ENCODE data around the gene CARD8. TPM values are rescaled to one million over a fixed set of nuclear protein-coding genes. Genes with fewer than 3 reads are reported as not detected.

The CARD8 gene
- total RNA-seq: 10 to 100 TPM; 33.7 to 54.0 (median 38.8) TPM

- DNase-seq (ENCODE audit: low spot score in 2 of 2): peak; percentile 35 to 75
- Histone ChIP-seq H3K4me1 (peaks cover 0 to 47% (median 12%) of the 10 kb centered on the region in 4 donors), H3K9me3 (no peaks in the 10 kb centered on the region), H3K36me3 (no peaks in the 10 kb centered on the region), H3K27ac (peak within 1 kb of the TSS; percentile 69 to 96 (median 92)), H3K4me3 (peak within 1 kb of the TSS; percentile 50 to 77 (median 61)), H3K27me3 (no peaks in the 10 kb centered on the region)
- TF ChIP-seq POLR2A (IDR thresholded peaks at IDR 0.05) (peak in 1 of 2 donors; percentile 46), CTCF (IDR thresholded peaks at IDR 0.05) (peak in 2 of 5 experiments; percentile 29 to 36), EP300 (IDR thresholded peaks at IDR 0.05) (peak in 1 of 2 donors; percentile 77)
- 8% methylated on average over 15 of the region's 15 CpGs for WGBS, 2 donors
These were observed at the start of gene CARD8 for GRCh38 chr19:48255376-48256303. Gene CARD8, minus strand, starts transcription at chr19:48255912. Its CDS starts 14,892 bp downstream, at chr19:48241020.

- no peak for DNase-seq (ENCODE audit: low spot score in 2 of 2)
- TF ChIP-seq CTCF (IDR thresholded peaks at IDR 0.05) (no peak), EP300 (IDR thresholded peaks at IDR 0.05) (no peak), POLR2A (IDR thresholded peaks at IDR 0.05) (no peak)
- Histone ChIP-seq H3K4me3 (no peak overlapping the region), H3K9me3 (no peaks in the 10 kb centered on the region), H3K27me3 (no peaks in the 10 kb centered on the region), H3K27ac (no peak overlapping the region), H3K36me3 (no peaks in the 10 kb centered on the region), H3K4me1 (no peaks in the 10 kb centered on the region)
- 82 to 83% methylated on average over 15 to 19 of the region's 19 CpGs for WGBS, 2 donors
These were observed 48.2 kb upstream of the CARD8 start for GRCh38 chr19:48303866-48304265.

GRCh38 chr19:48303367-48303766 lies 47.7 kb upstream of the CARD8 start:
- no peak for TF ChIP-seq EP300 (IDR thresholded peaks at IDR 0.05)
- WGBS, 2 donors: 69 to 76% methylated on average over 12 to 13 of the region's 13 CpGs
- DNase-seq (ENCODE audit: low spot score in 2 of 2): no peak
- H3K9me3 ChIP-seq: no peaks in the 10 kb centered on the region
- no peaks in the 10 kb centered on the region for H3K36me3 ChIP-seq
- no peaks in the 10 kb centered on the region for H3K27me3 ChIP-seq
- no peak overlapping the region for H3K4me3 ChIP-seq
- H3K4me1 ChIP-seq: no peaks in the 10 kb centered on the region
- H3K27ac ChIP-seq: no peak overlapping the region

GRCh38 chr19:48302600-48302959 lies 46.9 kb upstream of the CARD8 start:
- Histone ChIP-seq H3K9me3 (no peaks in the 10 kb centered on the region), H3K4me3 (no peak overlapping the region), H3K4me1 (no peaks in the 10 kb centered on the region), H3K36me3 (no peaks in the 10 kb centered on the region), H3K27me3 (no peaks in the 10 kb centered on the region), H3K27ac (no peak overlapping the region)
- no peak for DNase-seq (ENCODE audit: low spot score in 2 of 2)
- WGBS, 2 donors: 88 to 90% methylated on average over 12 of the region's 12 CpGs
- no peak for TF ChIP-seq POLR2A (IDR thresholded peaks at IDR 0.05)
- no peak for TF ChIP-seq CTCF (IDR thresholded peaks at IDR 0.05)
- no peak for TF ChIP-seq EP300 (IDR thresholded peaks at IDR 0.05)

GRCh38 chr19:48301886-48302599 lies 46.3 kb upstream of the CARD8 start:
- Histone ChIP-seq H3K9me3 (no peaks in the 10 kb centered on the region), H3K36me3 (no peaks in the 10 kb centered on the region), H3K27ac (no peak overlapping the region), H3K27me3 (no peaks in the 10 kb centered on the region), H3K4me3 (no peak overlapping the region), H3K4me1 (no peaks in the 10 kb centered on the region)
- WGBS, 2 donors: 87 to 90% methylated on average over 1 of the region's 1 CpG
- no peak for DNase-seq (ENCODE audit: low spot score in 2 of 2)
- TF ChIP-seq EP300 (IDR thresholded peaks at IDR 0.05): no peak
- no peak for TF ChIP-seq CTCF (IDR thresholded peaks at IDR 0.05)
- no peak for TF ChIP-seq POLR2A (IDR thresholded peaks at IDR 0.05)

Measured in tibial nerve (tissue), 4 donors.